ENCODE measurements around the gene SLC22A23.
"Not testable (repeated sequence)": the region's sequence is repeated elsewhere in the genome, so short reads cannot be mapped to it uniquely, and the experiment has no call there.

The SLC22A23 gene

DNA sequence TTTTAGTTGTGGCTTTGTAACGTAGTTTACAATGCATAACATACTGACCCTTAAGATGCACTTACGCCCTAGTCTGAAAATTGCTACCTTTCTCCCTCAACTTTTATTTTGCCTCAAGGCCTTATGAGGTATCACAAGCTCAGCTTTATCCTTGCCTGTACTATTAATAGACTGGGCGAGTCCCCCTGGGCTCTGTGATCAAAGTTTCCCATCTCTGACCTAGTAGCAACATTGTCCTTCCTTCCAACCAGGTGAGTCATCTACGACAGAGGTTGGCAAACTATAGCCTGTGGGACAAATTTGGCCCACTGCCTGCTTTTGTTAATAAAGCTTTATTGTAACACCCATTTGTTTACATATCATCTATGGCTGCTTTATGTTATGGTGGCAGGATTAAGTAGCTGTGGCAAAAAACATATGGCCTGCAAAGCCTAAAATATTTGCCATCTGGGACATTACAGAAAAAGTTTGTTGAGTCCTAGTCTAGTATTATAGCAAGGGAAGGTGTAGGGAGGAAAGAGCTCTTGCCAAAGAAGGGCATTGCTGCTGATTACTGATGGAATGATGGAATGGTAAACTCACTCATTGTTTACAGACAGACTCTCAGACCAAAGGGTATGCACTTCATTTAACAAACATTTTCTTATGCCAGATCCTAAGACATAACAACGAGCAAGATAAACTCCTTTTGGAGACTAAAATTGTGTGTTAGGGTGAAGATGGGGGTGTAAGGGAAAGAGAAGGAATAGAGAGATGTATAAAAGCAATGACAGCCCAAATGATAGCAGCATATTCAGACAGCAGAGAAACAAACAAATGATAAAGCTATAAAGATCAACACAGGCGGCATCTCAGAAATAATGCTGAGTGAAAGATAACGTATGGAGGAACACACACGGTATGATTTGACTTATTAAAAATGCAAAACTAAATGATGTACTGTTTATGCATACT is 74.2 kb downstream of the SLC22A23 start:
- peak; percentile 59 for DNase-seq

DNA sequence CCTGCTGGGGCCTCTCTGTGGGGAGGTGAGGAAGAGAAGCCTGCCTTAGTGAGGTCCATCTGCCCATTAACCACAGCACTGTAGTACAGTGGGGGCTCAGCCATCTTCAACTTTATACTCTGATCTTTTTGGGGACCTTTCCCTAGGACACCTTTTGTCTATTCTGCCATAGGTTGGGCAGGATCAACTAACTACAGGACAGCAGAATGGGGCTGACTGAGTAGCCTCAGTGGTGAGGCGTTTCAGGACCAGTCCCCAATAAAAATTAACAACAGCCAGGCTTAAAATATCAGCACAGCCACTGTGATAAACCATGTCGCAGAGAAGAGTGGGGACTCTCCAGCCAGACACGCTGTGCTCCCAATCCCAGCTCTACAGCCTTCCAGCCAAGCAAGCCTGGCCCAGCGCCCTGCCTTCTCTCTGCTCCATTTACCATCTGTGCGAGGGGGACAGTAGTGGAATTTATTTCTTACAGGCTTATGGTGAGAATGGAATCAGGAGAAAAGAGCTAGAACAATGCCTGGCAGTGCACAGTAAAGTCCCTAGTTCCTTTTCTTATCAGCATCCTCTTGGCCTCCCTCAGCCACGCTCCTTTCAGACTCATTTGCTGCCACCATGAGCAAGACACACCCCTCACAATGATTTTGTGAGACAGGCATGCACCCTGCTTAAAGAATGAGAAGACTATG is 75.5 kb downstream of the SLC22A23 start:
- DNase-seq: peak; percentile 48

DNA sequence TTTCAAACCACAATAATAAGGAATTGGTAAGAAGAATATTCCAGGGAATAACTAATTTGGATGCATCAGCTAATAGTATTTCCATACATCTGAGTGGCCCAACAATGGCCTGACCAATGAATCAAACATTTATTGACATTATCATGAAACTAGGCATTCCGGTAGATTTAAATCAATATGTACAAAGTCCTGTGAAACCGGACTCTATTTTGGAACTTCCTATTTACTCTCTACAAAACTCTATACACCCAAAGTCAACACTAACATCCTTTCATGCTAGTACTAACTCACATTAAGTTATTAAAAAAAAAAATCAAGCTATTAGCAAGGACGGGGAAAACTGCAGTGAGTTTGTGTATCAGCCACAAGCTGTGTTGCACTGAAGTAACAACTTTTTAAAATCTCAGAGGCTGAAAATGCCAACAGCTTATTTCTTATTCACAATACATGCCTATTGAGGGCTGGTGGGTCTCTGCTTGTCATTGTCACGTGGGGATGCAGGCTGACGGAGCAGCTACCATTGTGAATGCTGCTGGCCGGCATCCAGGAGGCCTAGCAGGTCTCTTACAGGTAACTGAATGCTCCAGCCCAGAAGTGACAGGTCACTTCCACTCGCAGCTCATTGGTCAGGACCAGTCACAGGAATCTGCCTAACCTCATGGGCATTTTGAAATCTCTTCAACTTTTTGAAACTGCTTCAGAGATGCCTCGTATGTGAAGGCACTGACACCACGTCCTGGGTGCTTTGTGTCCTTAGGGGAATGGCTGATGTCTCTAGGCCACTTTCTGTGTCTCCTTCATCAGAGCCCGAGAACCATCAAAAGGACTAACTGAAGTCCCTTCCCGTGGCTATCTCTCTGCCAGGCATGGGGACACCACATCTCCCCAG is 76.3 kb downstream of the SLC22A23 start:
- DNase-seq: no peak

DNA sequence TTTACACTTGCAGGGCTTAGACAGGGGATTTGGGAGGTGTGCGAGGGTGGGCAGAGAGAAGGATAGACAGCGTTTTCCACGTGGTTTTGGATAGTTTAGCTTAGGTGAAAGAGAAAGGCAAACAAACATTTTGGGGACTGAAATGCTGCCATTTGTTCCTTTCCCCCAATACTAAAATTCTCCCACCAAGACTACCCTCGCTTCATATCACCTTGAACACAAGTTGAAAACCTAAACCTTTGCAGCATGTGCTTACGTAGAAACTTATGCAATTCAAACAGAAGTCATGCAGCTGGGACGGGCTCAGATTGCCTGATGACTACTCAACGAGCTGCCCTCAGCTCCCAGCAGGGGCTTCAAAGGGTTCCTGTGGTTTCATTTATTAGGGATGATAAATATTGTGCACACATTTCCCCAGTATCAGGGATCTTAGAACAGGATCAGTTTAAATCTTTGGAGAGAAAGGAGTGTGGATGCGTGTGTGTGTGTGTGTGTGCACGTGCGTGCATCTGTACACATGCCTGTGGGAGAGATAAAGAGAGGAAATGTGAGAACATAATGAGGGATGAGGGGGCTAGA is 77.3 kb downstream of the SLC22A23 start:
- peak; percentile 30 for DNase-seq

DNA sequence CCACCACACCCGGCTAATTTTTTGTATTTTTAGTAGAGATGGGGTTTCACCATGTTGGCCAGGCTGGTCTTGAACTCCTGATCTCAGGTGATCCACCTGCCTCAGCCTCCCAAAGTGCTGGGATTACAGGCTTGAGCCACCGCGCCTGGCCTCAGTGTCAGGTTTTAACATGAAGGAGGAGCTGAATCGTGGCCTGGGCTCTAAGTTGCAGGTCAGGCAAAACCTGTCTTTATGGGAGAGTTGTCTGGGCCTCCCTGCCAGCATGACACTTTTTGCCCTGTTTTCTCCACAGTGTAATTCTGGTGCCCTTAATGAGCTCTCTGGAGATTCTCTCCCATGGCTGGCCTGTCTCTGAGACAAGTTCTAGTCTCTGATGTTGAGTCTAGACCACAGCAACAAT is 78.0 kb downstream of the SLC22A23 start:
- not testable (repeated sequence) for DNase-seq

DNA sequence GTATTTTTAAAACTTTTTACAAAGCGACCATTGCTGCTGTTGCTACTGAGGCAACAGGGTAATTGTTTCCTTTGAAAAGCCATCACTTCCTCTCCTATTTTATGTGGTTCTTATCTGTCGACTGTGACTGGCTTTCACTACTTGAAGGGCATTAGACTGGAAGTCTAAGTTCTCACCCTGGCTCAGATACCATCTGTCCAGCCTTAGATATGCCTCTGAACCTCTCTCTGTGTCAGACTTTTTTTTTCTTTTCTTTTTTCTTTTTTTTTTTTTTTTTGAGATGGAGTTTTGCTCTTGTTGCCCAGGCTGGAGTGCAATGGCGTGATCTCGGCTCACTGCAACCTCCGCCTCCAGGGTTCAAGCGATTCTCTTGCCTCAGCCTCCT is 78.5 kb downstream of the SLC22A23 start:
- DNase-seq: peak; percentile 14

DNA sequence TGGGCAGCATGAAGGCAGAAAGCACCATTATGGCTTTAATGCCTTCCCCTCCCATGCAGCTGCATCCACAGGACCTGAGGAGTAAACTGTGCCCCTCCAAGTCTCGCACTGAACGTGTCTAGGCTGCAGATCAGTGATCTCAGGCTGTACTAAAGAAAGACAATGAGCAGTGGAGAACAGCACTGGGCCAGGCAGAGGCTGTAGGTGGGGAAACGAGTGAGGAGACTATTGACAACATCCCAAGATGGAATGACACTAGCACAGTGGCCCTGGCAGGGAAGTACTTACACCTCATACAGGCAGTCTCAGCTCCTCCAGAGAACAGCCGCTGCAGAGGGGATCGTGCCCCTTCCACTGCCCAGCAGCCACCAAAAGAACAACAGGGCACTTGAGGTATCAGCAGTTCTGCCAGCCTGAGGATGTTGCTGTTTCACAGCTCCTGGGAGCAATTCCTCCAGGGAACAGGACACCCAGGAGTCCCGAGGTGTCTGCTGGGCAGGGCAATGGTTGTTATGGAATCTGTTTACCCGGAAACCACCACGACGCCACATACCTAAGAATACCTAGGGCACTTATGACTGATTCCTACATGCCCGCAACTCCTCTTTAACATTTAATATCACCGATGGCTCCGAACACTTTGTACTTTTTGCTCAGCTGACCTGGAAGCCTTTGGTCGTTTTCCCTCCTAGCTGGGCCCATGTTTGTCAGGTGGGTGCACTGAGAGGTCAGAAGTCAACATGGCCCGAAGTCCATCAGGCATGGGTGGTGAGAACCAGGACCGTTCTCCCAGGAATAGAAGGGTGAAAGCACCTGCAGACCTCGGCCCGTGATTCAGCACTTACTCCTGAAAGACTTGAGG is 79.1 kb downstream of the SLC22A23 start:
- no peak for DNase-seq

DNA sequence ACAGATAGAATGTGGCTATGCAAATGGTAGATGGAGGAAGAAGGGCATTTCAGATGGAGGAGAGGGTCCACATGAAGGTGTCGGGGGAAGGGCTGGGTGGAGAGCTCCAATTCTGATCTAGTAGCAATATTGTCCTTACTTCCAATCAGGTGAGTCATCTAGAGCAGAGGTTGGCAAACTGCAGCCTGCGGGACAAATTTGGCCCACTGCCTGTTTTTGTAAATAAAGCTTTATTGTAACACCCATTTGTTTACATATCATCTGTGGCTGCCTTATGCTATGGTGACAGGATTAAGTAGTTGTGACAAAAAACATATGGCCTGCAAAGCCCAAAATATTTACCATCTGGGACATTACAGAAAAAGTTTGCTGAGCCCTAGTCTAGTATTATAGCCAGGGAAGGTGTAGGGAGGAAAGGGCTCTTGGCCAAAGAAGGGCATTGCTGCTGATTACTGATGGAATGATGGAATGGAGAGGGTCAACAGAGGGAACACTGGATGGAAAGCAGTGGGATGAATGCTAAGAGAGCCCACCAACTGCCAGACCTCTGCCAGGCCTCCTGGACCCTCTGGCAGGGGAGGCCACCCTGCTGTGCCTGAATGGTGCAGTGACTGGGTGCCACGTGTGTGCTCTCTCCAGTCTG is 79.8 kb downstream of the SLC22A23 start:
- peak; percentile 61 for DNase-seq

DNA sequence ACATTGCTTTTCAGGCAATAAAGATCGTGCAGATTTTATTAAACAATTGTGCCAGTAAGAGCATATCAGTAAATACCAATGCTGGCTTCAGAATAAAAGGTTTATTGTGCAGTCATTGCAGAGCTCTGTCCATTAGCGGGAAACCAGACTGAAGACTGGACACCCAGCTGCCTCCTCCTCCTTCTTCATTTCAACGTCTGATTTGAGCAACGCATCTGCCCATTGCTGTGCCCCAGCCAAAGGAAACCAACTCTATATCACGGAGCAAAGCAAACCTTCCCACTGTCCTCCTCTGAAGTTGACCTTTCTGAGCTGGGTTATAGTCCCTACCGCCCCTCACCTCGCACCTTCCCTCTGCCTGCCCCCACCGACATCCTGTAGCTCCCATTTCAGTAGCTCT is 80.8 kb downstream of the SLC22A23 start:
- no peak for DNase-seq

DNA sequence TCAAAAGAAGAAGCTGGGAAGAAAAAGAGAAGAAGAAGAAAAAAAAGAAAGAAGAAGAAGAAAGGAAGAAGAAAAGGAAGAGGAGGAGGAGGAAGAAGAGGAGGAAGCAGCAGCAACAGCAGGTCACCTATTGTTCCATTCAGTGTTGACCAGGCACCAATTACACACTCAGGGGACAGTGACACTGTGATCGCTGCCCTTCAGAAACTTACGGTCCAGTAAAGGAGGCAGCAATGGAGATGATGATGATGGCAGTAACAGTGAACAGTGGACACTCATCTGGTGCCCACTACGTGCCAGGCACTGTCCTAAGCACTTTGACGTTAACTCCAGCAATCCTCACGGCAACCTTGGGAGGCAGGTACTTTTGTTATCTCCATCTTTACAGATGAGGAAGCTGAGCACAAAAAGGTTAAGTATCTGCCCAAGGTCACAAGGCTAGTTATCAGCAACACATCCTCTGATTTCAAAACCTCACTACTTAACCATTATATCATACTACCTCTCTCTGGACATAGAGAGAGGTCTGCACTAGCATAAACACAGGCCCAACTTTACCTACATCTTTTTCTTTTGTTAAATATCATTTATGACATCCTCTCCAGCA is 83.2 kb downstream of the SLC22A23 start:
- no peak for DNase-seq

DNA sequence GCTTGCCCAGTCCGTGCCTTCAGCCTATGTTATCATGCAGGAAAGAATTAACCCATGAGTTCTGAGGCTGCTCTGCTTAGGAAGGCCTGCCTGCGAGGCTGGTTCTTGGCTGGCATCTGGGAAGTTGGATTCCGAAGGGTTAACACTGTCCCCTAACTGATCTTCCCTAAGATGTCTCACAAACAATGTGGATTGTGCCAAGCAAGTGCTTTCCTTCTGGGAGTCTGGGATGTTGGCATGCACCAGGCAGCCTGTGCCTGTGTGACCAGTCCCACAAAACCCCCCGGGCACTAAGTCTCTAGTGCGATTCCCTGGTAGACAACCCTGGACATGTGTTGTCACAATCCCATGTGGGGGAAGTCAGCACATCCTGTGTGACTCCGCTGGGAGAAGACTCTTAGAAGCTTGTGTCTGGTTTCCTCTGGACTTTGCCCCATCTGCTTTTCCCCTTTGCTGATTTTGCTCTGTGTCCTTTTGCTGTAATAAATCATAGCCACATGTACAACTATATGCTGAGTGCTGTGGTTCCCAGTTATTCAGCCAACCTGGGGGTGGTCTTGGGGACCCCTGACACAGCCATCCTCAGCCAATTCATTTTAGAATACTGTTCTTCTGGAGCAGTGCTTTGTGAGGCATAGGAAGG is 83.8 kb downstream of the SLC22A23 start:
- DNase-seq: no peak

DNA sequence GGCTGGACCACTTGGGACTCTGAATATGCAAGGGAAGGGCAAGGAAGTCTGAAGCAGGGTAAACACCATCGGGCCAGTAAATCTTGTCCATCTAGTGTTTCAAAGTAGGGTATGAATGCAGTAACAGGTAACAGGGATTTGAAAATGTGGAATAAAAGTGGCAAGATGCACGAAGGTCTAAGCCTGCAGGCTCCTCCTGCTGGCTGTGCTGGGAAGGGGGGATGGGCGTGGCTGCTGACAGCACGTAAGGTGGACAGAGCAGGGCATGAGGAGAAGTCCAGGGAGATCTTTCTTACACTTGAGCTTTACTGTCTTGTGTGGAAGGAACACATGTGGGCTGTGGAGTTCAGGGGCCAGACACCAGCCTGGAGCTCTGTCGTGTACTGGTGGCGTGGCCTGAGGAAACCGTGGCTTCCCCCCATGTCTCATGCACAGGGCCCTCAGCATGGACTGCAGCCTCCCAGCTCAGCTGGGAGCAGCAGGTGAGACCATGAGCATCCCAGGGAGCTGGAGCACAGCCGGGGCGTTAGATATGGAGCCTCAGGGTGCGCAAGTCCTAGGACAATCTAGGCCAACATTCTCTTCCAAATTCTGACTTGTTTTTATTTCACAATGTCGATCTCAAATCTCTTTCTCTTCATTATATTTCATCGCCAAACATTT is 84.5 kb downstream of the SLC22A23 start:
- no peak for DNase-seq

DNA sequence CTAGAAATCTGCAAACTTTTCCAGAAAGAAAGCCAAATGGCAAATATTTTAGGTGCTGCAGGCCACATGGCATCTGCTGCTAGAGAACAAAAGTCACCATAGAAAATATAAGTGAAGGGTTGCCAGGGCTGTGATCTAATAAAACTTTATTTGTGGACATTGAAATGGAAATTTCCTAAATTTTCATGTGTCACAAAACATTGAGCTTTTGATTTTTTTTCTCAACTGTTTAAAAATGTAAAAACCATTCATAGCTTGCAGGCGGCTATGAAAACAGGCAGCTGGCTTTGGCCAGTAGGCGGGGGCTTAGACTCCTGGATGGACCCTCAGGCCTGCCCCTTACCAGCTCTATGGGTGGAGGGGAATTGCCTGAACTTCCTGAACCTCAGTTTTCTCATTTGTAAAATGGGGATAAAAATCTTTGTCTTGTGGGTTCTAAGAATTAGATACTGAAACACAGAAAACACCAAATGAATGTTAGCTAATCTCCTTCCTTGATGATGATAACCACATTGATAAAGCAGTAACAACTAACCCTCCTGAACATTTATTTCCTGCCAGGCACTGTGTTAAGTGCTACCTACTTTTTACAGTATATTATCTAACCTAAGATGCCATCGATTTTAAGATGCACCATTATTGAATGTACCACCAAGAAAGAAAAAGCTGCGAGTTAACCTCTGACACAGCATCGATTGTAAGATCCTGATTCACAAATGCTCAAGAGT is 85.5 kb downstream of the SLC22A23 start:
- no peak for DNase-seq

DNA sequence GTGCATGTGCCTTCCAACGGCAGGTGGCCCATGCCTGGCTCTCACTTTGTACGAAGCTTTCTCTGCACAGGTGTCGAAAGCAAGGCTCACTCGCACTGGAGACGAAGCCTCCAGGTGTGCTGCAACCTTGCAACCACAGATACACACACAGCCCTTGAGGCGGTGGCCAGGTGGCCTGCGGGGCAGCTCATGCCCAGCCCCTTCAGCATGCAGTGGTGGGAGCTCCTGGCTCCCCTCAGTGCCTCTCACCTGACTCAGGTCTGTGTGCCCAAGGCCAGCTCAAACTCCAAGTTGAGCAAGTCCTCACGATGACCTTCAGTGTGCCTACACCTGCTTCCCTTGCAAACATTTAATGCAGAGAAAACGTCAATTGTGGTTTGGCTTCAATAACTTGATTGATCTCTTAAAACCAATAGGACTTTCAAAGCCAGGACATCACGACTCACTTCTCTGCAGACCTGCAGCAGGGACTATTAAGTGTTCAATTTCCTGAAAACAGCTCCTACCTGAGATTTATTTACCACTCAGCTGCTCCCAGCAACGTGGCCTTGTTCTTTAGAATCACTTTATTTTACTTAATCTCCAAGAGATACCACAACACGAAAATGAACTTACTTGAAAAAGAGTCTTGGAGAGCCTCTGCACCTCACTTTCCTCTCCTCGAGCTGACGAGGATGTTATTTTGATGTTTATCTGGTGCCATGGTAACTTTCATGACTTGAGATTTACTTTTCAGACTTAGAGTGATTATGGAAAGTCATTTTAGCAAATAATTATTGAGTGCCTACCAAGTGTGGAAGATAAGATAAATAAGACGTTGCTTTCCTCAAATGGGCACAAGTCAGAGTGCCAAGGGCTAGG is 86.3 kb downstream of the SLC22A23 start:
- no peak for DNase-seq

DNA sequence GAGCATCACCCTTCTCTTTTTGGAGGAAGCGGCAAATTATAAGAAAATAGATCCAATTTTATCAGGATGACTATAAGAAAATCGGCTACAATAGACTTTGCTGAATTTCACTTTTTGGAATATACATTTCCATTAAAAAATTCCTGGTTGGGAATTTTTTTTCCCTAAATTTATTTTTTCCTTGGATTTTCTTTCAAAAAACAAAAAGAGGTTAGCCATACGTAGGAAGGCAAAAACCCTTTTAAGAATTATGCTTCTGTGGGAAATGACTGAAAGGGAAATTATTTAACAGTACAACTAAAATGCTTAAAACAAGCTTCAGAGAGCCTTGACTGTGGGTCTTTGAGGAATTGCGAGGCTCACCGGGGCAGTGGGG is 86.9 kb downstream of the SLC22A23 start:
- DNase-seq: no peak

DNA sequence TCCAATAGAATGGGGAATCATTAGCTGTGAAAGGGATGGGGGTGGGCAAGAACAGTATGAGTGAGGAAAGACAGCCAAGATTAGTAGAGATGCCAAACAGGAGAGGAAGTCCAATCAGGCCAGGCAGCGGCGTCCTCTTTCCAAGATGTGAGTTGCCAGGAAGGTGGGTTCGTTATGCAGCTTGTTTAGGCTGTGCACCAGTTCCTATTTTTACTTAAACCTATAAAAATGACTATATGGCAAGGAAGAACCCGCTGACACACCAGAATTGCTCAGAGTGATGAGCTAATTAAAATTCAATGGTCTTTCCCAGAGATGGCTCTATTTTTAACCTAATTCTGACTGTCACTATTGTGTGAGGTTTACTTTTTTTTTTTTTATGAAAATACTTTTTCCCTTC is 88.2 kb downstream of the SLC22A23 start:
- no peak for DNase-seq

DNA sequence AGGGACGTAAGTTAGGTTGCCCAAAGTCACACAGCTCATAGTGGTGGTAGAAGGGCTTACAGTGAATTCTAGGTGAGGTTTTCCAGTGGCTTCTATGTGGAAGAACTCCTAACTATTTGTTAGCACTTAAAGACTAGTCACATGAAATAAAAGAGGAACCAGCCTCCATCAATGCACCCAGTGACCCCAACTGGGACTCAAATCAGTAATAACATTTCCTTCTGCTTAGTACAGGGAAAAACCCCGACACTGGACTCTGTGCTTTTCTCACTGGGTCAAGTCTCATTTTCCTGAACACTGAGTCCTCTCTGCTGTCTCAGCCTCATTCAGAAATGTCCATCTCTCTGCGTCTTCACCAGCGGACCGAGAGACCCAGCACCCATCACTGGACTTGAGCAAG is 89.2 kb downstream of the SLC22A23 start:
- DNase-seq: no peak

All from NCI-H82 (cell line).